ENCODE data around the gene TGFBR3. TPM values are rescaled to one million over a fixed set of nuclear protein-coding genes. Genes with fewer than 3 reads are reported as not detected.

TGFBR3 gene
- total RNA-seq, 1 experiment from 2014 or later = 12.2 TPM

GRCh38 chr1:91747666-91748065 lies 138.3 kb downstream of the TGFBR3 start:
- H3K27me3 Mint-ChIP-seq (ENCODE audit: insufficient read depth, unreplicated experiment) = no peaks in the 10 kb centered on the region
- H3K9me3 ChIP-seq = no peaks in the 10 kb centered on the region
- H3K4me1 ChIP-seq = no peaks in the 10 kb centered on the region
- intact Hi-C loops (cut with micrococcal nuclease; ENCODE audit: unreplicated experiment) = no loop called here
- POLR2A ChIA-PET = no interaction called here
- CTCF ChIA-PET = interaction anchor here (0.5 kb wide), 1 partner anchor 137 kb away, joined by 4 read pairs; no protein-coding TSS in a partner anchor
- no peak overlapping the region for H3K4me3 Mint-ChIP-seq (ENCODE audit: unreplicated experiment)
- no peak for DNase-seq
- H3K9me3 Mint-ChIP-seq (ENCODE audit: unreplicated experiment) = peaks cover 15% of the 10 kb centered on the region
- no peaks in the 10 kb centered on the region for H3K36me3 ChIP-seq (ENCODE audit: control insufficient read depth, insufficient read depth, low read length)
- H3K27ac Mint-ChIP-seq (ENCODE audit: unreplicated experiment) = no peak overlapping the region
- H3K4me3 ChIP-seq (ENCODE audit: low read depth, low read length) = no peak overlapping the region
- BruUV-seq (replicated peaks) = no TSS peak
- TF ChIP-seq CTCF (IDR thresholded peaks at IDR 0.05; ENCODE audit: insufficient read depth in 1 of 2, low read depth in 1 of 2, low read length in 1 of 2, severe bottlenecking in 1 of 2, unreplicated experiment in 1 of 2) = no peak
- H3K36me3 Mint-ChIP-seq (ENCODE audit: insufficient read depth, unreplicated experiment) = no peaks in the 10 kb centered on the region
- no peaks in the 10 kb centered on the region for H3K4me1 Mint-ChIP-seq (ENCODE audit: low read depth, unreplicated experiment)
- H3K27me3 ChIP-seq (replicated peaks; ENCODE audit: control insufficient read depth, insufficient read depth, low read length) = no peaks in the 10 kb centered on the region

- ChIA-PET CTCF (no interaction called here), POLR2A (no interaction called here)
- Histone ChIP-seq H3K27me3 (replicated peaks; ENCODE audit: control insufficient read depth, insufficient read depth, low read length) (no peaks in the 10 kb centered on the region), H3K9me3 (no peaks in the 10 kb centered on the region), H3K4me3 (ENCODE audit: low read depth, low read length) (no peak overlapping the region), H3K36me3 (ENCODE audit: control insufficient read depth, insufficient read depth, low read length) (no peaks in the 10 kb centered on the region), H3K4me1 (no peaks in the 10 kb centered on the region)
- Mint-ChIP-seq H3K4me1 (ENCODE audit: low read depth, unreplicated experiment) (peaks cover 4% of the 10 kb centered on the region), H3K27ac (ENCODE audit: unreplicated experiment) (no peak overlapping the region), H3K27me3 (ENCODE audit: insufficient read depth, unreplicated experiment) (no peaks in the 10 kb centered on the region), H3K9me3 (ENCODE audit: unreplicated experiment) (peaks cover 15% of the 10 kb centered on the region), H3K36me3 (ENCODE audit: insufficient read depth, unreplicated experiment) (no peaks in the 10 kb centered on the region), H3K4me3 (ENCODE audit: unreplicated experiment) (no peak overlapping the region)
- no peak for TF ChIP-seq CTCF (IDR thresholded peaks at IDR 0.05; ENCODE audit: insufficient read depth in 1 of 2, low read depth in 1 of 2, low read length in 1 of 2, severe bottlenecking in 1 of 2, unreplicated experiment in 1 of 2)
- intact Hi-C loops (cut with micrococcal nuclease; ENCODE audit: unreplicated experiment) = no loop called here
- BruUV-seq (replicated peaks) = no TSS peak
- no peak for DNase-seq
These were observed 139.1 kb downstream of the TGFBR3 start for GRCh38 chr1:91746728-91747338.

GRCh38 chr1:91745640-91746373 lies 140.1 kb downstream of the TGFBR3 start:
- BruUV-seq (replicated peaks) = no TSS peak
- intact Hi-C loops (cut with micrococcal nuclease; ENCODE audit: unreplicated experiment) = no loop called here
- Histone ChIP-seq H3K4me3 (ENCODE audit: low read depth, low read length) (no peak overlapping the region), H3K36me3 (ENCODE audit: control insufficient read depth, insufficient read depth, low read length) (no peaks in the 10 kb centered on the region), H3K27me3 (replicated peaks; ENCODE audit: control insufficient read depth, insufficient read depth, low read length) (no peaks in the 10 kb centered on the region), H3K4me1 (no peaks in the 10 kb centered on the region), H3K9me3 (no peaks in the 10 kb centered on the region)
- H3K4me1 Mint-ChIP-seq (ENCODE audit: low read depth, unreplicated experiment) = peaks cover 10% of the 10 kb centered on the region
- no peaks in the 10 kb centered on the region for H3K27me3 Mint-ChIP-seq (ENCODE audit: insufficient read depth, unreplicated experiment)
- POLR2A ChIA-PET = no interaction called here
- H3K27ac Mint-ChIP-seq (ENCODE audit: unreplicated experiment) = no peak overlapping the region
- no peak for DNase-seq
- H3K4me3 Mint-ChIP-seq (ENCODE audit: unreplicated experiment) = no peak overlapping the region
- H3K36me3 Mint-ChIP-seq (ENCODE audit: insufficient read depth, unreplicated experiment) = no peaks in the 10 kb centered on the region
- no peak for TF ChIP-seq CTCF (IDR thresholded peaks at IDR 0.05; ENCODE audit: insufficient read depth in 1 of 2, low read depth in 1 of 2, low read length in 1 of 2, severe bottlenecking in 1 of 2, unreplicated experiment in 1 of 2)
- H3K9me3 Mint-ChIP-seq (ENCODE audit: unreplicated experiment) = peaks cover 15% of the 10 kb centered on the region
- CTCF ChIA-PET = no interaction called here
